NCI-H128 (cell line): ENCODE measurements around the gene KCNJ12.
"Not testable (repeated sequence)": the region's sequence is repeated elsewhere in the genome, so short reads cannot be mapped to it uniquely, and the experiment has no call there.

Experiments
- DNase-seq: peaks from one replicate; lab custom pipeline; 2025; ENCODE audit not compliant: unreplicated experiment; lab: John Stamatoyannopoulos, UW

The KCNJ12 gene

GRCh38 chr17:21382560-21383495 lies 6.7 kb downstream of the KCNJ12 start:
- no peak for DNase-seq

- no peak for DNase-seq
Observed at GRCh38 chr17:21385281-21385845, 9.2 kb downstream of the KCNJ12 start.

- DNase-seq: no peak
Observed at GRCh38 chr17:21387616-21388015, 11.5 kb downstream of the KCNJ12 start.

- no peak for DNase-seq
Observed at GRCh38 chr17:21388066-21388465, 11.9 kb downstream of the KCNJ12 start.

- no peak for DNase-seq
Observed at GRCh38 chr17:21388944-21389343, 12.8 kb downstream of the KCNJ12 start.

GRCh38 chr17:21389394-21389793 lies 13.2 kb downstream of the KCNJ12 start:
- no peak for DNase-seq

GRCh38 chr17:21390294-21390693 lies 14.1 kb downstream of the KCNJ12 start:
- no peak for DNase-seq

GRCh38 chr17:21392266-21392665 lies 16.1 kb downstream of the KCNJ12 start:
- no peak for DNase-seq

GRCh38 chr17:21394265-21394664 lies 18.1 kb downstream of the KCNJ12 start:
- no peak for DNase-seq

- no peak for DNase-seq
Observed at GRCh38 chr17:21395764-21396163, 19.6 kb downstream of the KCNJ12 start.

- no peak for DNase-seq
Observed at GRCh38 chr17:21396237-21396636, 20.1 kb downstream of the KCNJ12 start.

GRCh38 chr17:21397341-21398190 lies 21.4 kb downstream of the KCNJ12 start:
- no peak for DNase-seq

GRCh38 chr17:21399474-21400186 lies 23.5 kb downstream of the KCNJ12 start:
- DNase-seq: no peak

GRCh38 chr17:21400187-21400569 lies 24.0 kb downstream of the KCNJ12 start:
- DNase-seq: not testable (repeated sequence)

- DNase-seq: no peak
Observed at GRCh38 chr17:21400816-21401593, 24.8 kb downstream of the KCNJ12 start.

GRCh38 chr17:21402166-21402571 lies 26.0 kb downstream of the KCNJ12 start:
- DNase-seq: not testable (repeated sequence)

- DNase-seq: not testable (repeated sequence)
Observed at GRCh38 chr17:21402926-21403325, 26.8 kb downstream of the KCNJ12 start.

- DNase-seq: not testable (repeated sequence)
Observed at GRCh38 chr17:21404106-21404505, 27.9 kb downstream of the KCNJ12 start.

- DNase-seq: not testable (repeated sequence)
Observed at GRCh38 chr17:21404539-21404938, 28.4 kb downstream of the KCNJ12 start.
